Measurements from ENCODE around the gene TCF7L1.

GRCh38 chr2:85215081-85215447 is 81.9 kb downstream of the TCF7L1 start:
- TF ChIP-seq CTCF (IDR thresholded peaks at IDR 0.05; ENCODE audit: insufficient read depth, low read length) = no peak
- TF ChIP-seq GABPA (IDR thresholded peaks at IDR 0.05; ENCODE audit: low read depth) = no peak
- TF ChIP-seq POLR2AphosphoS5 (IDR thresholded peaks at IDR 0.05; ENCODE audit: low read depth) = no peak

All from HL-60 (cell line).